H9 (cell line): ENCODE results near the gene ZNF619. TPM values are rescaled to one million over a fixed set of nuclear protein-coding genes. Genes with fewer than 3 reads are reported as not detected.

Experiments used
- DNase-seq: peaks from one replicate; pipeline ENCODE4 v3.0.0-alpha.2; 2017
- H2AFZ ChIP-seq: one replicate; pipeline ENCODE4 v1.6.1; 2013; ENCODE audit warnings: mild to moderate bottlenecking, low read length, control low read depth, moderate library complexity
- H2AK5ac ChIP-seq: 2 replicates; pipeline ENCODE4 v1.6.1; 2013; ENCODE audit warnings: low read length, control low read depth, mixed read lengths; ENCODE audit not compliant: insufficient read length
- H2BK120ac ChIP-seq: one replicate; pipeline ENCODE4 v1.6.1; 2013; ENCODE audit warnings: low read depth, mild to moderate bottlenecking, low read length, control low read depth, inconsistent platforms; ENCODE audit not compliant: poor library complexity, severe bottlenecking
- H2BK12ac ChIP-seq: 2 replicates; pipeline ENCODE4 v1.6.1; 2013; ENCODE audit warnings: low read length, control low read depth, mixed read lengths, low read depth; ENCODE audit not compliant: insufficient read length
- H2BK15ac ChIP-seq: 2 replicates; pipeline ENCODE4 v1.6.1; 2013; ENCODE audit warnings: low read depth, low read length, control low read depth
- H2BK20ac ChIP-seq: one replicate; pipeline ENCODE4 v1.6.1; 2013; ENCODE audit warnings: low read depth, mild to moderate bottlenecking, low read length, control low read depth, inconsistent platforms; ENCODE audit not compliant: poor library complexity, severe bottlenecking
- H2BK5ac ChIP-seq: 2 replicates; pipeline ENCODE4 v1.6.1; 2013; ENCODE audit warnings: low read length, control low read depth, mixed read lengths; ENCODE audit not compliant: insufficient read length
- H3K14ac ChIP-seq: 2 replicates; pipeline ENCODE4 v1.6.1; 2013; ENCODE audit warnings: low read length, control low read depth; ENCODE audit not compliant: insufficient read depth
- H3K18ac ChIP-seq: 2 replicates; pipeline ENCODE4 v1.6.1; 2013; ENCODE audit warnings: low read depth, mild to moderate bottlenecking, mixed read lengths, low read length, control low read depth; ENCODE audit not compliant: insufficient read length
- H3K23ac ChIP-seq: 2 replicates; pipeline ENCODE4 v1.6.1; 2013; ENCODE audit warnings: low read length, control low read depth, mixed read lengths, low read depth; ENCODE audit not compliant: insufficient read length
- H3K23me2 ChIP-seq: 2 replicates; pipeline ENCODE4 v1.6.1; 2013; ENCODE audit warnings: low read depth, mild to moderate bottlenecking, mixed read lengths, low read length, control low read depth; ENCODE audit not compliant: insufficient read length, poor library complexity, severe bottlenecking
- H3K27ac ChIP-seq: 2 replicates; pipeline ENCODE4 v1.5.1; 2013; ENCODE audit warnings: low read length, control low read depth, mixed read lengths, low read depth; ENCODE audit not compliant: insufficient read length
- H3K27me3 ChIP-seq: 2 replicates; pipeline ENCODE4 v1.6.1; 2013; ENCODE audit warnings: low read length, control low read depth, inconsistent platforms; ENCODE audit not compliant: insufficient read depth
- H3K4ac ChIP-seq: 2 replicates; pipeline ENCODE4 v1.6.1; 2013; ENCODE audit warnings: low read depth, mild to moderate bottlenecking, control low read depth, inconsistent platforms, low read length, moderate library complexity
- H3K4me1 ChIP-seq: 2 replicates; pipeline ENCODE4 v1.6.1; 2013; ENCODE audit warnings: low read length, control low read depth, inconsistent platforms; ENCODE audit not compliant: insufficient read depth
- H3K4me2 ChIP-seq: 2 replicates; pipeline ENCODE4 v1.6.1; 2013; ENCODE audit warnings: low read length, control low read depth, mixed read lengths; ENCODE audit not compliant: insufficient read length, insufficient read depth
- H3K56ac ChIP-seq: 2 replicates; pipeline ENCODE4 v1.6.1; 2013; ENCODE audit warnings: low read depth, mild to moderate bottlenecking, mixed read lengths, low read length, control low read depth; ENCODE audit not compliant: insufficient read length
- H3K79me1 ChIP-seq: 2 replicates; pipeline ENCODE4 v1.6.1; 2013; ENCODE audit warnings: low read depth, mild to moderate bottlenecking, moderate library complexity, low read length, control low read depth, inconsistent platforms; ENCODE audit not compliant: insufficient read depth, poor library complexity, severe bottlenecking
- H3K79me2 ChIP-seq: 2 replicates; pipeline ENCODE4 v1.6.1; 2013; ENCODE audit warnings: low read length, control low read depth, inconsistent platforms; ENCODE audit not compliant: insufficient read depth
- H3K9ac ChIP-seq: 2 replicates; pipeline ENCODE4 v1.6.1; 2013; ENCODE audit warnings: low read length, control low read depth, mixed read lengths; ENCODE audit not compliant: insufficient read length; ENCODE audit errors: extremely low read depth
- H3K9me3 ChIP-seq: one replicate; pipeline ENCODE4 v1.6.1; 2013; ENCODE audit warnings: low read depth, low read length, inconsistent platforms; ENCODE audit not compliant: control insufficient read depth
- H3T11ph ChIP-seq: one replicate; pipeline ENCODE4 v1.6.1; 2013; ENCODE audit warnings: mild to moderate bottlenecking, low read length, control low read depth, inconsistent platforms
- H4K20me1 ChIP-seq: one replicate; pipeline ENCODE4 v1.6.1; 2013; ENCODE audit not compliant: control insufficient read depth, insufficient read length, insufficient read depth
- H4K5ac ChIP-seq: 2 replicates; pipeline ENCODE4 v1.6.1; 2013; ENCODE audit warnings: low read depth, mild to moderate bottlenecking, mixed read lengths, low read length, control low read depth; ENCODE audit not compliant: insufficient read length
- H4K8ac ChIP-seq: replicated peaks from 2 replicates; pipeline ENCODE4 v1.6.1; 2013; ENCODE audit warnings: low read length, control low read depth, mixed read lengths, low read depth; ENCODE audit not compliant: insufficient read length
- H4K91ac ChIP-seq: 2 replicates; pipeline ENCODE4 v1.6.1; 2013; ENCODE audit warnings: low read depth, mild to moderate bottlenecking, moderate library complexity, mixed read lengths, low read length, control low read depth; ENCODE audit not compliant: insufficient read length
- H3K27ac Mint-ChIP-seq, 3 experiments: 2 replicates in 2 of 3; 3 replicates in 1 of 3; pipeline ENCODE4 v1.8.0; 2020 to 2021; ENCODE audit warnings: mixed read lengths in 3 of 3, mild to moderate bottlenecking in 1 of 3, moderate library complexity in 1 of 3
- H3K27me3 Mint-ChIP-seq: 2 replicates; pipeline ENCODE4 v1.8.0; 2021; ENCODE audit warnings: low read depth, mild to moderate bottlenecking, moderate library complexity, mixed read lengths
- H3K36me3 Mint-ChIP-seq, 3 experiments: 2 replicates in 2 of 3; 3 replicates in 1 of 3; pipeline ENCODE4 v1.8.0; 2020 to 2021; ENCODE audit warnings: low read depth in 3 of 3, mixed read lengths in 3 of 3; ENCODE audit not compliant: insufficient read depth in 1 of 3
- H3K4me1 Mint-ChIP-seq, 2 experiments: 2 replicates each; pipeline ENCODE4 v1.8.0; 2020; ENCODE audit warnings: mixed read lengths in 2 of 2
- H3K4me3 Mint-ChIP-seq, 2 experiments: 2 replicates in 1 of 2; 3 replicates in 1 of 2; pipeline ENCODE4 v1.8.0; 2020 to 2021; ENCODE audit warnings: mild to moderate bottlenecking in 2 of 2, mixed read lengths in 2 of 2, moderate library complexity in 1 of 2
- H3K9me3 Mint-ChIP-seq, 2 experiments: 2 replicates in 1 of 2; 3 replicates in 1 of 2; pipeline ENCODE4 v1.8.0; 2020; ENCODE audit warnings: mild to moderate bottlenecking in 2 of 2, mixed read lengths in 2 of 2, moderate library complexity in 1 of 2
- CTCF ChIP-seq: fragments of 200-600 bp; sonication (generic); conservative IDR thresholded peaks from 3 replicates; pipeline ENCODE4 v1.8.0; 2021; ENCODE audit warnings: antibody characterized with exemption, mild to moderate bottlenecking
- WGBS: extraction: QIAGEN DNeasy Blood & Tissue Kit; methylation state at CpG from one replicate; pipeline ENCODE4 v1.1.7; 2013; ENCODE audit warnings: missing lambda C conversion rate, low lambda C conversion rate, mixed read lengths; ENCODE audit not compliant: insufficient read length; ENCODE audit errors: extremely low coverage; 5-methylcytosine and 5-hydroxymethylcytosine counted together
- total RNA-seq: library from RNA; stranded (reverse); gene quantifications from 2 replicates; pipeline ENCODE4 v1.2.1, GENCODE V29; 2021

Gene ZNF619
- total RNA-seq, 1 experiment from 2014 or later: 4.8 TPM

- Histone ChIP-seq H3K56ac (no peak overlapping the region), H2AFZ (no peak overlapping the region), H2BK20ac (no peak overlapping the region), H4K8ac (peak overlapping the region; percentile 54), H3K27me3 (no peaks in the 10 kb centered on the region), H3K9me3 (no peaks in the 10 kb centered on the region), H4K5ac (no peak overlapping the region), H3K4me1 (no peaks in the 10 kb centered on the region), H3K23me2 (peaks cover 11% of the 10 kb centered on the region), H2BK12ac (no peak overlapping the region), H3K79me2 (no peaks in the 10 kb centered on the region), H3K27ac (no peak overlapping the region), H3K4ac (no peak overlapping the region), H4K20me1 (no peaks in the 10 kb centered on the region), H2BK15ac (no peak overlapping the region), H2AK5ac (no peak overlapping the region), H3K23ac (no peak overlapping the region), H3K18ac (peak overlapping the region; percentile 62), H3K9ac (peak overlapping the region; percentile 30), H3K4me2 (peak overlapping the region; percentile 74), H2BK120ac (no peak overlapping the region), H3K14ac (no peak overlapping the region), H3K79me1 (peaks cover 2% of the 10 kb centered on the region), H2BK5ac (no peak overlapping the region), H3T11ph (peak overlapping the region; percentile 61), H4K91ac (no peak overlapping the region)
- no peak for DNase-seq
- peaks cover 12 to 18% of the 10 kb centered on the region in 2 experiments for H3K4me1 Mint-ChIP-seq
- H3K4me3 Mint-ChIP-seq: peak overlapping the region; percentile 92 to 97
- H3K27ac Mint-ChIP-seq: peak overlapping the region in 2 of 3 experiments; percentile 7 to 97; a peak in 4 of 7 replicates
- peaks cover under 1 to 1% of the 10 kb centered on the region in 2 experiments; a peak in 3 of 5 replicates for H3K9me3 Mint-ChIP-seq
- H3K36me3 Mint-ChIP-seq: peaks cover 17 to 29% (median 26%) of the 10 kb centered on the region in 3 experiments
- H3K27me3 Mint-ChIP-seq: no peaks in the 10 kb centered on the region
- WGBS: no CpG with 5 or more reads among the region's 2 CpGs
- no peak for TF ChIP-seq CTCF
Observed at GRCh38 chr3:40523781-40524180, 46.9 kb downstream of the ZNF619 start.
